AG08395 (cell line): ENCODE measurements around the gene ABHD2.
"Not testable (repeated sequence)": the region's sequence is repeated elsewhere in the genome, so short reads cannot be mapped to it uniquely, and the experiment has no call there.

Source experiments
- DNase-seq: peaks from one replicate; pipeline ENCODE4 v3.0.0; 2012; ENCODE audit warnings: mixed read lengths, low spot score

The ABHD2 gene, protein sequence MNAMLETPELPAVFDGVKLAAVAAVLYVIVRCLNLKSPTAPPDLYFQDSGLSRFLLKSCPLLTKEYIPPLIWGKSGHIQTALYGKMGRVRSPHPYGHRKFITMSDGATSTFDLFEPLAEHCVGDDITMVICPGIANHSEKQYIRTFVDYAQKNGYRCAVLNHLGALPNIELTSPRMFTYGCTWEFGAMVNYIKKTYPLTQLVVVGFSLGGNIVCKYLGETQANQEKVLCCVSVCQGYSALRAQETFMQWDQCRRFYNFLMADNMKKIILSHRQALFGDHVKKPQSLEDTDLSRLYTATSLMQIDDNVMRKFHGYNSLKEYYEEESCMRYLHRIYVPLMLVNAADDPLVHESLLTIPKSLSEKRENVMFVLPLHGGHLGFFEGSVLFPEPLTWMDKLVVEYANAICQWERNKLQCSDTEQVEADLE

DNA sequence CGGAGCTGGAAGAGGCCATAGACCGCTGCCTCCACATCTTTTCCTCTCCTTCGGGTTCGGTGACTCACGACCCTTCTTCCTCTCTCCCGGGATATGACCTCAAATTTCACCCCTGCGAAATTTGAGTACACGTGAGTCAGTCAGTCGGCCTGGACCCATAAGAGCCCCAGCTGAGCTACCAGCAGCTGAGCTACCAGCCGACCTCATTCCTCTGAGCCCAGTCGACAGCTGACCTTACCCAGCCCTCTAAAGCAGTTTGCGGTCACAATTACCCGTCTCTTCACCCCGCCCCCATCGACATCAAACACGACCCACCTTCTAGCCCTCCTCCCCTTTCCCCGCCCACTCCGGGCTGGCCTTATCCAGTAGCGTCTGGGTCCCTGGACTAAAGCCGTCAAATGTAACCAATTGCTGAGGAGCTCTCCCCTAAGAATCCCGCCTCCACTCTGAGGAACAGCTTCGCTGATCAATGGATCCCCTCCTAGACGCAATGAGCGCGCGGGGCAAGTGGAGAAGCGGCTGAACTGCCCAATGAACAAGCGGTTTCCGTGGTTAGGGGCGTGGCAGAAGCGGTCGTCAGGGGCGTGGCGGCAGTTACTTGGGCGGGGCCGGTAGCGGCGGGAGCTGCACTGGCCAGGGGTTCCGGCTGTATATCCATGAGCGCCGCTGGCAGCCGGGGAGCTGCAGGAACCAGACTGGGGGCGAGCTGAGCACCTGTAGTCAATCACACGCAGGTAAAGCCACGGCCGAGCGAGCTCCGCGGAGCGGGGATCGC, at the start of gene ABHD2:
Gene ABHD2 (plus strand): TSS at position 627 of the 775 bp plus-strand sequence. CDS start 27,872 bp downstream, outside the sequence.
- DNase-seq: peak; percentile 98

DNA sequence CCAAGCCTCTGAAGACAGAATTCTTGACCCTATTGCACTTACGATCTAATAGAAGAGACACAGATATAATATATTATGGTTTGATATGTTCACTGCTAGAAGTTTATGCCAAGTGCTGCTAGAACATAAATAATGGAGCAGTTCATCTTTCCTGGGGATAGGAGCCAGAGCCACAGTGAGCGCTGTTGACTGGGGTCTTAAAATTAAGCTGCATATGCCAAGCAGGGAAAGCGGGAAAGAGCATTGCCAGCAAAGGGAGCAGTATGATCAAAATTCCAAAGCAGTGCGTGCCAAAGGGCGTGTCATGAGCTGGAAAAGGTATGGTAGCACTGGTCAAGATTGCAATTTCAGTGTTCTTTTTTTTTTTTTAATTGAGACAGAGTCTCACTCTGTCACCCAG, 49.1 kb upstream of the ABHD2 start:
- DNase-seq: no peak

DNA sequence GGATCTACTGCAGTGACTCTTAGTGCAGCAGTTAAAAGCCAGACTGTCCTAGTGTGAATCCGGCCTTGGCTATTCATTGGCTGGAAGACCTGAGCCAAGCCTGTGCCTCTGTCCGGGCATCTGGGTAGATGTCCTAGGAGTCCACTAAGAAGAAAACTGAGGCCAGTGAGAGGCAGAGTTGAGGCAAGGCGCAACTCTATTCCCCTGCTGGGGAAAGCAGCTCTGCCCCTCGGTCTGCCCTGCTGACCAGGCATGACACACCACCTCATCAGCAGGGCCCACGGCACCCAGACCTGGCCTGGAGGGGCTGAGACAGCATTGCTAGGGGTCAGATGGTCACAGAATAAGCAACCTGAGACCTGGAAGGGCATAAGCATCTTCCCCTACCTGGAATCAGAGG, 46.7 kb upstream of the ABHD2 start:
- DNase-seq: no peak

DNA sequence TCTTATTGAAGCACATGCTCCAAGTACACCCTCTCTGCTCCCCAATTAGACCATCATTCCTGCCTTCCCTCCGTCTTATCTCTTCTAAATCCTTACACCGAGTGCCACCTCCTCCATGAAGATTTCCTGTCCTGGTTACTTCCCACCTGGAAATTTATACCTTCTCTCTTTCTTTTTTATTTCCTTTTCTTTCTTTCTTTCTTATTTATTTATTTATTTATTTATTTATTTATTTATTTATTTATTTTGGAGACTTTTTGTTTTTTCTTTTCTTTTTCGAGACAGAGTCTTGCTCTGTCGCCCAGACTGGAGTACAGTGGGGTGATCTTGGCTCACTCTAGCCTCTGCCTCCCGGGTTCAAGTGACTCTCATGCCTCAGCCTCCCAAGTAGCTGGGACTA, 45.9 kb upstream of the ABHD2 start:
- no peak for DNase-seq

DNA sequence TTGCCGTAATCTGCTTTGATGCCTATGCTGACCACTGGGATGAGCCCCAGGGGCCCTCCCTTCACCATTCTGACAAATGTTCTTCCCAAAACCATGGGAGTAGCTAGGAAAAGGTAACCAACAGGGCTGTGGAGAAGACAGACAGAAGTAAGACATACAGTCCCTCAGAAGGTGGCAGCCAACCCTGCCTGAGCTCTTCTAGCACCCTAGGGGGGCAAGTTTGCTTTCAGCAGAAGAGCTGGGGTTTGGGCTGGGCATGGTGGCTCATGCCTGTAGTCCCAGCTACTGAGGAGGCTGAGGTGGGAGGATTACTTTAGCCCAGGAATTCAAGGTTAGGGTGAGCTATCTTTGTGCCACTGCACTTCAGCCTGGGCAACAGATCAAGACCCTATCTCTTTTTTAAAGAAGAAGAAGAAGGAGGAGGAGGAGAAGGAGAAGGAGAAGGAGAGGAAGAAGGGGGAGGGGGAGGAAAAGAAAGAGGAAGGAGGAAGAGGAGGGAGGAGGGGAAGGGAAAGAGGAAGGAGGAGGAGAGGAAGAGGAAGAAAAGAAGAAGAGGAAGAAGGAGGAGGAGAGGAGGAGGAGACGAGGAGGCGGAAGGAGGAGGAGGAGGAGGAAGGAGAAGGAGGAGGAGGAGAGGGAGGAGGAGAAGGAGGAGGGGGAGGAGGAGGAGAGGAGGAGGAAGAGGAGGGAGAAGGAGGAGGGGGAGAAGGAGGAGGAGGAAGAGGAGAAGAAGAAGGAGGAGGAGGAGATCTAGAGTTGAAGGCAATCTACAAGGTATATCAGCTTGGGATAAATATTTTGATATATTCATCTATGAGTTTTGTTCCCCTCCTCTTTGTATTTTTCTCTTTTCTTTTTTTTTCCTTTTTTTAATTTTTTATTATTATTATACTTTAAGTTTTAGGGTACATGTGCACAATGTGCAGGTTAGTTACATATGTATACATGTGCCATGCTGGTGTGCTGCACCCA, 44.9 kb upstream of the ABHD2 start:
- no peak for DNase-seq

DNA sequence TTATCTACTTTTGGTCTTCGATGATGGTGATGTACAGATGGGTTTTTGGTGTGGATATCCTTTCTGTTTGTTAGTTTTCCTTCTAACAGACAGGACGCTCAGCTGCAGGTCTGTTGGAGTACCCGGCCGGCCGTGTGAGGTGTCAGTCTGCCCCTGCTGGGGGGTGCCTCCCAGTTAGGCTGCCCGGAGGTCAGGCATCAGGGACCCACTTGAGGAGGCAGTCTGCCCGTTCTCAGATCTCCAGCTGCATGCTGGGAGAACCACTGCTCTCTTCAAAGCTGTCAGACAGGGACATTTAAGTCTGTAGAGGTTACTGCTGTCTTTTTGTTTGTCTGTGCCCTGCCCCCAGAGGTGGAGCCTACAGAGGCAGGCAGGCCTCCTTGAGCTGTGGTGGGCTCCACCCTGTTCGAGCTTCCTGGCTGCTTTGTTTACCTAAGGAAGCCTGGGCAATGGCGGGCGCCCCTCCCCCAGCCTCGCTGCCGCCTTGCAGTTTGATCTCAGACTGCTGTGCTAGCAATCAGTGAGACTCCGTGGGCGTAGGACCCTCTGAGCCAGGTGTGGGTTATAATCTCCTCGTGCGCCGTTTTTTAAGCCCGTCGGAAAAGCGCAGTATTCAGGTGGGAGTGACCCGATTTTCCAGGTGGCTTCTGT, 39.1 kb upstream of the ABHD2 start:
- DNase-seq: not testable (repeated sequence)

DNA sequence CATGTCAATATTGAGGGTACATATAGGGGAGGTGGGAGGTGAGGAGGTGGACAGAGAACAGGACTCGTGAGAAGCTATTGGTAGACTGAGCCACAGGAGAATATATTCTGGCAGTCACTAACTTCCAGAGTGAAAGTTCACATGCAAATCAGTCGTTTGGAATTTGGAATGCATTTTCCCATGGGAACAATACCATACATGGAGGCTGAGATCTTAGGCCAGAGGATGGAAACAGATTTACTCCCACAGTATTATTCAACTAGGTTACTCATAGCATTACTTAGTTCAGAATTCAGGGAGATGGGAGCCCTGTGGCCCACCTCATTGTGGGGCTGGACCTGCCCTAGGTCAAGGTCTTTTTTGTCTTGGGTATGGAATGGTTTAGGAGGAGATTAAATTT, 36.4 kb upstream of the ABHD2 start:
- DNase-seq: peak; percentile 91

DNA sequence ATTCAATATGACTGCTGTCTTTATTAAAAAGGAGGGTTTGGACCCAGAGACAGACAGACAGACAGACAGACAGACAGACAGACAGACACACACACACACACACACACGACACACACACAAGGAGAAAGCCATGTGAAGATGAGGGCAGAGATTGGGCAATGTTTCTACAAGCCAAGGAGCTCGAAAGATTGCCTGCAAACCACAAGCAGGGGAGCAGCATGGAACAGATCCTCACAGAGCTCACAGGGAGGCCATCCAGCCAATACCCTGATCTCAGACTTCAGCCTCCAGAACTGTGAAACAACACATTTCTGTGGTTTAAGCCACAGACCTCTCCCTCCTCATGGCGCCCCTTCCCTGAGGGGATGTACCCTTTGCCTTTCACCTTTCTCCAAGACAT, 35.8 kb upstream of the ABHD2 start:
- DNase-seq: peak; percentile 90

DNA sequence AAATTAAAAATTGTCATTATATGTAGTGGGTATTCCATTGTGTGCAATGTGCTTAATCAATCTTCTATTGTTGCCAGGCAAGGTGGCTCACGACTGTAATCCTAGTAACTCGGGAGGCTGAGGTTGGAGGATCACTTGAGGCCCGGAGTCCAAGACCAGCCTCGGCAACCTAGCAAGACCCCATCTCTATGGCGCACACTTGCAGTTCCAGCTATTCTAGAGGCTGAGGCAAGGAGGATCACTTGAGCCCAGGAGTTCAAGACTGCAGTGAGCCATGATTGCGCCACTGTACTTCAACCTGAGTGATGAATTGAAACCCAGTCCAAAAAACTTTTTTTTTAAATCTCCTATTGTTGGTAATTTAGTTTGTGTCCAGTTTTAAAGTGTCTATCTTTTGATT, 33.4 kb upstream of the ABHD2 start:
- no peak for DNase-seq

DNA sequence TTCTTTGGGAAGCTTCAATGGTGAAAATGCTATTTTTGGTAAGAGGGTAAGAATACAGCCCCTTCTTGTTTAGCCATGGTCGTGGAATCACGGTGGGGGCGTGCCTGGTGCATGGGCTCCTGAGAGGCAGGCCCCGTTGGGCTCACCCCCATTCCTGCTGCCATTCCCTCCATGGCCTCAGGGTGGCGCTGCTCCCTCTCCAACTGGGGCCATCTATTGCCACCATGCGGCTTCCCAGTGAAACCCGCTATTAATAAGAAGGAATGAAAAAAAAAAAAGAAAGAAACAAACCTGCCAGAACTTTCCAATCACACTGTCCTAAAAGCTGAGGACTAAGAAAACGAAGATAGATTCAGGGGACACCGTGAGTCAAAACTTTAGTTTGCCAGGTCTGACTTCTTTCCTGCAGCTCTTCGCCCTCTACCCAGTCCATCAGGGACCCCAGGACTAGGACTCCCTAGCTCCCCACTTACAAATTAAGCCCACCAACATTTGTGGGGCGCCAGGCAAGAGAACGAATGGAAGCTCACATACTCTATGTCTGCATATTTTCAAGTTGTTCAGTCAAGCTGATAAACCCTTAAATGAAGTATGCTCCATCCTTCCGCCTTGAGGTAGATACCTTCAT, 30.6 kb upstream of the ABHD2 start:
- peak; percentile 80 for DNase-seq

DNA sequence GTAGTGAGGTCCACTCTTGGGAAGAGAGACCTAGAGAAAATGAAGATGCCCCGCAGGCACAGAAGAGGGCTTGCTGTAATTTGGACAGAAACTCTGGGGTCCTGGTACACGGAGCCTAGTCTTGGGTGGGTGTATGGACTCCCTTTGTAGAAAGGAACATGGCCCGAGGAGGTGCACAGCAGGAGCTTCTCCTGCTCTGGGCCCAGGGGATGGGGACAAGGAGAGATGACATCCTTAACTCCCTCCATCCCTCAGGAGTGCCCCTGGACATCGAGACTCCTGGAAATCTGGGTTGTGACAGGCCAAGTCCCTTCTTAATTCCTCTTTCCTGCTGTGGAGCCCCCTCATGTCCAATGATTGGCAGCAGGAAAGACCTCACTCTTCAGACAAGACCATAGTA, 29.9 kb upstream of the ABHD2 start:
- DNase-seq: no peak

DNA sequence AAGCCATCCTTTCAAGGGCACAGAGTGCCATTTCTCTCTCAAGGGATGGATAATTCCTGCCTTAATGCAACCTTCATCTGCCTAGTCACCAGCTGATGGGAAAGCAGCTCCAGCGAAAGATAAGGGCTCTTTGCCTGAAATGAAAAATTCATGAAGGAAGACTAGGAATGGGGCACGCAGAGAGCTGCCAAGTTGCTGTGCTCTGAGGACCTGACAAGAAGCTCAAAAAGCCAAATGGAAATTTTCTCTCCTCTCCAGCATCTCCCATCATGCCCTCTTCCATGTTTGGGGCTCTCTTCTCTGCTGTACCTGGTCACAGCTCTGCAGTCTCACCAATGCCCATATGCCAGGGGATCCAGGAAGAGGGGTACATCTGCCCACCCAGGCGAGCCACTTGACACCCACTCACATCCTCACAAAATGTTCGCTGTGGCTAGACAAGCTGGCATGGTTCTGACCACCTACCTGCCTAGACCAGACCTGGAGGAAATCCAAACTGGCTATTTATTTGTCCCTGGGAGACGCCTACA, 29.3 kb upstream of the ABHD2 start:
- DNase-seq: no peak

DNA sequence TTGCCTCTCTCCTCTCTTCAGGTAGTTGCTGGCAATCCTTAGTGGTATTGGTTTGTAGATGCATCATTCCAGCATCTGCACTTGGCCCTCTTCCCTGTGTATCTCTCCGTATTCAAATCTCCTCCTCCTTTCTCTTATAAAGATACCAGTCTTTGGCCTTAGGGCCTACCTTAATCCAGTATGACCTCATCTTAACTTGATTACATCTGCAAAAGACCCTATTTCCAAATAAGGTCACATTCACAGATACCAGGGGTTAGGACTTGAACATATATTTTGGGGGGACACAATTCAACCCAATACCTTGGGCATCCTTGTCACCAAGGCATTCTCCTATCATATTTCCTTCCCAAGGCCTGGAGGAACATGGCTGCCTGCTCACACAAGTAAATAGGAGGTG, 22.0 kb upstream of the ABHD2 start:
- DNase-seq: no peak

DNA sequence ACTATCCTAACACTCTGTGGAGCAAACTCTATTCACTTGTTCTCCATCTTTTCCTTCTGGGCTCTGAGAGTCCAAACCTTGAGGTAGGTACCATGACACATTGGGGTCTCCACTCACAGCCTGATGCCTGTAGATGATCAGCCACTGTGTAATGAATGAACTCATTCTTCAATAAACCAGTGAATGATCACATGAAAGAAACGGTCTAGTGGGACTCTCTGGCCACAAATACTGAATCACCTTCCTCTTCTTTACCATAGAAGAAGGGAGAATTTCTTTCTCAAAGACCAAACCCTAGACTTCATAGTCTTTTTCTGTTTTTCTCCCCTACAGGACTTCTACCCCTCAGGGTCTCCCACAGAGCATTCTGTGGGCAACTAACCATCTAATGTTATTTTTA, 20.5 kb upstream of the ABHD2 start:
- DNase-seq: no peak

DNA sequence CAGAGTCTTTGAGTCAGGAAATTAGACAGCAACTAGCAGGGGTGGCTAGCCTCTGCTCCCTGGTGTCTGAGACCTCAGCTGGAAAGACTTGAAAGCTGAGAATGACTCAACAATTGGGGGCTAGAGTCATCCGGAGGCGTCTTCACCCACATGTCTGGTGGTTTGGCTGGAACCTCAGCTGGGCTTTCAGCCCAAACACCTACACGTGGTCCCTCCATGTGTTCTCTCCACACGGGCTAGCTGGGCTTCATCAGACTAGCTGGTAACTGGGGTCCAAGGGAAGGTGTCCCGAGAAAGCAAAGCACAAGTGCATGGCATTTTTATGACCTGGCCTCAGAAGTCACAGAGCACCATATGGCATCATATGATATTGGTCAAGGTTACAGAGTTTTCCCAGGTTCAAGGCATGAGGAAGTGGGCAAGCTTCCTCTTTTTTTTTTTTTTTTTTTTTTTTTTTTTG, 19.9 kb upstream of the ABHD2 start:
- peak; percentile 93 for DNase-seq

DNA sequence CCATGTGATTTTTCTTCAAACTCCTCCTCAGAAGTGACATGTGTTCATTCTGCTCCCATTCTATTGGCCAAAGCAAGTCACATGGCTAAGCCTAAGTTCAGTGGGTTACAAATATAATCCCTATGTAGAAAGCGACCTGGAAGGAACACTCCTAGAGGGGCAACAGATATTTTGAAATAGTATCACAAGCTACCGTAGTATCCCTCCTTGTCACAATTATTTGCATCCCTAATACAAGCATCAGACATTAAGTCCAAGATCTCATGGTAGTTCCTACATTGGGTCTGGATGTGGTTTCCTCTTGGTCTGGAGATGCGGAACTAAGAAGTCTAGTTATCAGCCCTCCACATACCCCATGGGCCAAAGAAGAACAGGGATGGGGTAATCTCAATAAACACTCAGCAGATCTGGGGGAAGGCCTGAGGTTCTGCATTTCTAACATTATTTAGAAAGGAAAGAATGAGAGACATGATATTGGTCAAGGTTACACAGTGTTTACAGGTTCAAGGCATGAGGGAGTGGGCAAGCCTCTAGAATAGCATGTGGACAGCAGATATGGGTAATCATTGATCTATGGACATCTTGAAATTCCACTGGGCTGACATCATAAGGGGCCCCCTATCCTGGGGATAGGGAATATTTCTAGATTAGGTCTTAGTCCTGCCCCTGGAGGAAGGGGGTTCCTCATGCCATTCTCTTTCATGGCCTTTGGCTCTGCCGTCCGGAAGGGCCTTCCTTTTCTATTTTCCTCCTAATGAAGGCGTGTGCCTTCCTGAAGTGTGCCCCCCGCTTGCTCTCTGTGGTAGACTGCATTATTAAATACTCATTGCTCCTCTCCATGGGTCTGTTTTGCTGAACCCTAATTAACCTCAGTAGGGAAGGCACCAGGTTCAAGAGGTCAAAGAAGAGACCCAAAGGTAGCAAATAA, 17.8 kb upstream of the ABHD2 start:
- DNase-seq: no peak

DNA sequence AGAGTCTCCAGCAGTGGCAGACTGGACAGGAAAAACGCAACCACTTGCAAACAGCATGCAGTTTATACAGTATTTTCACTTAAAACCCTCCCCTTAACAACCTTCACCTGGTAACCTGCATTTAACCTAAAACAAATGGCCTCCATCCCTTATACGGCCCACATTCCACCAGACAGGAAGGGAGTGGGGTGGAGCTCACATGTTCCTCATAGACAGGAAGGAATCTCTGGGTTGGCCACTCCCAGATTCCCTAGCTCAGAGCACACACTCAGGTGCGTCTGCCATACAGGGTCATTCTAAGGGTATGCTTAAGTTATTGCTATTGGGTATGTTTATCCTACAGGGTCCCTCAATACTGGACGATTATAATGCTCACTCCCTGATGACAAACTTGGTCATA, 16.8 kb upstream of the ABHD2 start:
- DNase-seq: no peak

DNA sequence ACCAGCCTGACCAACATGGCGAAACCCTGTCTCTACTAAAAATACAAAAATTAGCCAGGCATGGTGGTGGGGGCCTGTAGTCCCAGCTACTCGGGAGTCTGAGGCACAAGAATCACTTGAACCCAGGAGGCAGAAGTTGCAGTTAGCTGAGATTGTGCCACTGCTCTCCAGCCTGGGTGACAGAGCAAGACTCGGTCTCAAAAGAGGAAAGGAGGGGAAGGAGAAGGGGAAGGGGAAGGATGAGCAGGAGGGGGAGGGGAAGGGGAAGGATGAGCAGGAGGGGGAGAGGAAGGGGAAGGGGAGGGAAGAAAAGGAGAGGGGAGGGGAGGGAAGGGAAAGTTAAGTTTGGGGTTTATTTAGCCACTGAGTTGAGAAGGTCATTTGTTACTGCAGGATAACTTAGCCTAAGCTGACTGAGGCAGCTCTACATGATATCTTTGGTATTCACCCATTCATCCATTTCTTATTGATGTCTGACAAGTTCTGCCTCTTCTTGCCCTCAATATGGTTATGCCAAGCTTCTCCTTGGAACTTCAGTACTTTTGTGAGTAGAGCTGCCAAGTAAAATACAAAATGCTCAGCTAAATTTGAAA, 15.9 kb upstream of the ABHD2 start:
- DNase-seq: no peak

DNA sequence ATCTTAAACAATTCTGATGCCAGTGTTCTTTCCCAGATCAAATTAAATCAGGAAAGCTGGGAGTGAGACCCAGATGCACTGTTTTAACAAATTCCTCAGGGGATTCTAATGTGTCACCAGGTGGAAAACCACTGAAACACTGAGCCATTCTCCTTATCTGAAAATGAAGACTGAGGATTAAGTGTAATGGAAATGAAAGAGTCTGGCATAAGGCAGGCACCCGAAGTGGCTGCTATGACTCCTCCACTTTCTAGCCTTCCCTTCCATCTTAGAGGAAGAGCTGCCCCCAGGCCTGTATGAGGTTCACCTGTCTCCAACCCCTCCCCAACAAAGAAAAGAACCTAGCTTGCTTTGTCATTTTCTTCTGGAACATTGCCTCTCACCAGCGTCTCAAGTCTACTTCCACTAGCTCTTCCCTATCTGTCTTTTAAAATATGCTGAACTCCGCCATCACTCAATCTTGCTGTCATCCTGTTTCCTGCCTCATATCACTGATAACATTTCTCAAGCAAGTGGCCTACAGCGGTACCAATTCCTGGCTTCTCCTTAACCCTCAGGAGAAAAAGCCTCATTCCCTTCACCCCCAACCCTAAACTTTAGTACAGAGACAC, 13.7 kb upstream of the ABHD2 start:
- DNase-seq: no peak
